ENCODE measurements around the gene MPHOSPH6.
A peak's percentile ranks its signal among the peaks of the same experiment; 100 is the strongest.

DNA sequence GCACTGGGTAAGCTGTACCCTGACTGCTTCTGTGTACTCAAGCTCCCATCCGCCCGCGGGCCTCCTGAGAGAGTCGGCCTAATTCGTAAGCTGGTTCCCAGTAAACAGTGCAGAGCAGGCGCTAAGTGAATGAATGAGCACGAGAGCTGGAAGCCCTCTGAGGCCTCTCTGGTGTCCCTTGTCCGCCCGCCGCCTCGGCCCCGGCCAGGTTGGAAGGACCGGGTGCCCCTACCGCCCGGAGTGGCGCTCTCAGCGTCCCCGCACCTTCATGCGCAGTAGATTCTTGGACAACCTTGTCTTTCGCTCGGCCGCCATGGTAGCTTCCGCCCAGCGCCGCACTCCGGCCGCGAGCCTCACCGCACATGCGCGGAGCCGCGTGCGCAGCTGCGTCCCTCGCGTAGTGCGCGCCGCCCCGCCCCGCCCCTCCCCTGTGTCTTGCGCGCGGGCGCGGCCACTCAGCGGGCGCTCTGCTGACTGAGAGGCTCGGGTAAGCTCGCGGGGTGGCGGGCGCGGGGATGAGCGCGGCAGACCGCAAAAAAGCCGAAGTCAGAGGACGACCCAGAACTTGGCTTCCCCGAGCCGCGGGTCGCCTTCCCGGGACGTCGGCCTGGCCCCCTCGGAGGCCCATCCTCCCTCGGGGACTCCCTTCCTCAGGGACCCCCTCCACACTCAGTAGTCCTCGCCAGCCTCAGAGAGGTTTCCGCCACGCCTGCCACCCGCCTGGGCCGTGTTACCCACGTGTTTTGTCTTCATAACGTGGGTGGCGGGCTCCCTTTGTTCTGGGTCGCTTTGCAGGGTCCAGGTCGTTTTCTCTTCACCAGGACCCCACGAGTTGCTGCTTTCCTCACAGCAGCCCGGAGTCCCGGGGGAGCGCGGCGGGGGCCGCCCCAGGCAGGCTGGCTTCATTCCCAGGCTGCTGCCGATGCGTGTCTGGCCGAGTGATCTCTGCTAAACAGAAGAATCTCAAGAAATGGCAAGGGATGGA, at the start of gene MPHOSPH6:
- TF ChIP-seq, protein P1, sequence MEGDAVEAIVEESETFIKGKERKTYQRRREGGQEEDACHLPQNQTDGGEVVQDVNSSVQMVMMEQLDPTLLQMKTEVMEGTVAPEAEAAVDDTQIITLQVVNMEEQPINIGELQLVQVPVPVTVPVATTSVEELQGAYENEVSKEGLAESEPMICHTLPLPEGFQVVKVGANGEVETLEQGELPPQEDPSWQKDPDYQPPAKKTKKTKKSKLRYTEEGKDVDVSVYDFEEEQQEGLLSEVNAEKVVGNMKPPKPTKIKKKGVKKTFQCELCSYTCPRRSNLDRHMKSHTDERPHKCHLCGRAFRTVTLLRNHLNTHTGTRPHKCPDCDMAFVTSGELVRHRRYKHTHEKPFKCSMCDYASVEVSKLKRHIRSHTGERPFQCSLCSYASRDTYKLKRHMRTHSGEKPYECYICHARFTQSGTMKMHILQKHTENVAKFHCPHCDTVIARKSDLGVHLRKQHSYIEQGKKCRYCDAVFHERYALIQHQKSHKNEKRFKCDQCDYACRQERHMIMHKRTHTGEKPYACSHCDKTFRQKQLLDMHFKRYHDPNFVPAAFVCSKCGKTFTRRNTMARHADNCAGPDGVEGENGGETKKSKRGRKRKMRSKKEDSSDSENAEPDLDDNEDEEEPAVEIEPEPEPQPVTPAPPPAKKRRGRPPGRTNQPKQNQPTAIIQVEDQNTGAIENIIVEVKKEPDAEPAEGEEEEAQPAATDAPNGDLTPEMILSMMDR (IDR thresholded peaks at IDR 0.05) = peak in 1 of 4 donors; percentile 19
- peak; percentile 79 for TF ChIP-seq POLR2A (IDR thresholded peaks at IDR 0.05)
